HFF-Myc (cell line): ENCODE measurements around the gene SLIT3.
"Not testable (repeated sequence)": the region's sequence is repeated elsewhere in the genome, so short reads cannot be mapped to it uniquely, and the experiment has no call there.

Experiments used
- DNase-seq: peaks from one replicate; pipeline ENCODE4 v3.0.0-alpha.2; 2011; ENCODE audit warnings: low read depth; ENCODE audit errors: extremely low read depth
- H3K4me3 ChIP-seq: replicated peaks from 2 replicates; pipeline ENCODE4 v1.5.1; 2011; ENCODE audit warnings: low read depth, mild to moderate bottlenecking, control low read depth, low read length
- TF ChIP-seq, protein P1 (sequence below): IDR thresholded peaks from 2 replicates; pipeline ENCODE4 v1.5.1; 2012; ENCODE audit warnings: mild to moderate bottlenecking, low read depth, low read length, control low read depth; ENCODE audit errors: missing control alignments

Gene SLIT3

DNA sequence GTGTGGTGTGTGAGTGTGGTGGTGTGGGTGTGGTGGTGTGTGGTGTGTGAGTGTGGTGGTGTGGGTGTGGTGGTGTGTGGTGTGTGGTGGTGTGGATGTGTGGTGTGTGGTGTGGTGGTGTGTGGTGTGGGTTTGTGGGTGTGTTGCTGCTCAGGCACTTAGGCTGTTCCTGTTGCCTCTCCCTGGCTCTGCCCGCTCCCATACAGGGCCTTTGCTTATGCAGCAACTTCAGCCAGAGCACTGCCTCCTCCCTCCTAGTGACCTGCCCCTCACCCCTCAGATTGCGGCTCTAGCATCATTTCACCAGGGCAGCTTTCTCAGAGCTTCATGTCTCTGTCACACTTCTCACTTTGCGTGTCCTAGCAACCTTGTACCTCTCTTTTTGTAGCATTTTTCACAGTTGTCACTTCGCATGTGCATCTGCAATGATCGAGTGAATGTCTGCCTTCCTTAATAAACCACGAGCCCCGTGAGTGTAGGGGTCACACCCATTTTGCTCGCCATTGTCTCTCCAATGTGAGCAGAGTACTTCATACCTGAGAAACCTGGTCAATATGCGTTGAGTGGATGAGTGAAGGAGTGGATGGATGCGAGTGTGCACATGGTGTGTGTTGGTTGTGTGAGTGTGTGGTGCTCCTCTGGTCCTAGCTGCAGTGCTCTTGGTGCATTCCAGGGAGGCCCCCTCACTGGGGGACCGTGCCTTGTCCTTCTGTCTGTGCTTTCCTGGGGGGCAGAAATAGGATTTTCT, 553.9 kb downstream of the SLIT3 start:
- DNase-seq, result no peak
- no peak overlapping the region for H3K4me3 ChIP-seq
- TF ChIP-seq, protein P1, sequence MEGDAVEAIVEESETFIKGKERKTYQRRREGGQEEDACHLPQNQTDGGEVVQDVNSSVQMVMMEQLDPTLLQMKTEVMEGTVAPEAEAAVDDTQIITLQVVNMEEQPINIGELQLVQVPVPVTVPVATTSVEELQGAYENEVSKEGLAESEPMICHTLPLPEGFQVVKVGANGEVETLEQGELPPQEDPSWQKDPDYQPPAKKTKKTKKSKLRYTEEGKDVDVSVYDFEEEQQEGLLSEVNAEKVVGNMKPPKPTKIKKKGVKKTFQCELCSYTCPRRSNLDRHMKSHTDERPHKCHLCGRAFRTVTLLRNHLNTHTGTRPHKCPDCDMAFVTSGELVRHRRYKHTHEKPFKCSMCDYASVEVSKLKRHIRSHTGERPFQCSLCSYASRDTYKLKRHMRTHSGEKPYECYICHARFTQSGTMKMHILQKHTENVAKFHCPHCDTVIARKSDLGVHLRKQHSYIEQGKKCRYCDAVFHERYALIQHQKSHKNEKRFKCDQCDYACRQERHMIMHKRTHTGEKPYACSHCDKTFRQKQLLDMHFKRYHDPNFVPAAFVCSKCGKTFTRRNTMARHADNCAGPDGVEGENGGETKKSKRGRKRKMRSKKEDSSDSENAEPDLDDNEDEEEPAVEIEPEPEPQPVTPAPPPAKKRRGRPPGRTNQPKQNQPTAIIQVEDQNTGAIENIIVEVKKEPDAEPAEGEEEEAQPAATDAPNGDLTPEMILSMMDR, result no peak

DNA sequence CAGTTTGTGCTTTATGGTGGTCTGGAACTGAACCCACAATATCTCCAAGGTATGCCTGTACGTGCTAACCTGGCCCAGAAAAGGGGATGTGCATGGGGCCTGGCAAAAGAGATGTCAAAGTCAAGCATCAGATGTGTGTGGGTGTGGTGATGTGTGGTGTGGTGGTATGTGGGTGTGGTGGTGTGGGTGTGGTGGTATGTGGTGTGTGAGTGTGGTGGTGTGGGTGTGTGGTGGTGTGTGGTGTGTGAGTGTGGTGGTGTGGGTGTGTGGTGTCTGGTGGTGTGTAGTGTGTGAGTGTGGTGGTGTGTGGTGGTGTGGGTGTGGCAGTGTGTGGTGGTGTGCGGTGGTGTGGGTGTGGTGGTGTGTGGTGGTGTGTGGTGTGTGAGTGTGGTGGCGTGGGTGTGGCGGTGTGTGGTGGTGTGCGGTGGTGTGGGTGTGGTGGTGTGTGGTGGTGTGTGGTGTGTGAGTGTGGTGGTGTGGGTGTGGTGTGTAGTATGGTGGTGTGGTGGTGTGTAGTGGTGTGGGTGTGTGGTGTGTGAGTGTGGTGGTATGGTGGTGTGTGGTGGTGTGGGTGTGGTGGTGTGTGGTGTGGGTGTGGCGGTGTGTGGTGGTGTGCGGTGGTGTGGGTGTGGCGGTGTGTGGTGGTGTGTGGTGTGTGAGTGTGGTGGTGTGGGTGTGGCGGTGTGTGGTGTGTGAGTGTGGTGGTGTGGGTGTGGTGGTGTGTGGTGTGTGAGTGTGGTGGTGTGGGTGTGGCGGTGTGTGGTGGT, 554.6 kb downstream of the SLIT3 start:
- H3K4me3 ChIP-seq, DNase-seq: not testable (repeated sequence)

DNA sequence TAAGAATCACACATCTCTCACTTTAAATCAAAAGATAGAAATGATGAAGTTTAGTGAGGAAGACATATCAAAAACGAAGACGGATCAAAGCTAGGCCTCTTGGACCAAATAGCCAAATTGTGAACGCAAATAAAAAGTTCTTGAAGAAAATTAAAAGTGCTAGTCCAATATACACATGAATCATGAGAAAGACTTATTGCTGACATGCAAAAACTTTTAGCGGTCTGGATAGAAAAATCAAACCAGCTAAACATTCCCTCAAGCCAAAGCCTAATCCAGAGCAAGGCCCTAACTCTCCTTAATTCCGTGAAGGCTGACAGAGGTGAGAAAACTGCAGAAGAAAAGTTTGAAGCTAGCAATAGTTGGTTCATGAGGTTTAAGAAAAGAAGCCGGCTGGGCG, 557.3 kb downstream of the SLIT3 start:
- DNase-seq, result no peak
- TF ChIP-seq, protein P1, result no peak
- no peak overlapping the region for H3K4me3 ChIP-seq

DNA sequence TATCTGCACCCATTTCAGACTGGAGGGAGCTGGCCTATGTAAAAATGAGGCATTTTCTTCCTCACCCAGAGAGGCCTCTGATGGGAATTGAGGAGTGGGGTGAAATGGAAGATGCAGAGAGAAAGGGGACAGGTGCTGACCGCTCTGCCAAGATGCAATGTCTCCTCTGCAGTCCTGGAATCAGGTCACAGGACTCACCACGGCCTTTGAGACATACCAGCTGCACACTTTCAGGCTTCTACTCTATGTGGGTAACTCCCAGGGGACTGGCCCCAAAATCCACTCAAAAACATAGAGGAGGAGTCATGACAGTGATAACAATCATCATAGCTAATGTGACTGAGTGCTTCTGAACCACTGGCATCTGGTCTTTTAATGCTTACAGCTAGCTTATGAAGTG, 558.6 kb downstream of the SLIT3 start:
- not testable (repeated sequence) for H3K4me3 ChIP-seq

DNA sequence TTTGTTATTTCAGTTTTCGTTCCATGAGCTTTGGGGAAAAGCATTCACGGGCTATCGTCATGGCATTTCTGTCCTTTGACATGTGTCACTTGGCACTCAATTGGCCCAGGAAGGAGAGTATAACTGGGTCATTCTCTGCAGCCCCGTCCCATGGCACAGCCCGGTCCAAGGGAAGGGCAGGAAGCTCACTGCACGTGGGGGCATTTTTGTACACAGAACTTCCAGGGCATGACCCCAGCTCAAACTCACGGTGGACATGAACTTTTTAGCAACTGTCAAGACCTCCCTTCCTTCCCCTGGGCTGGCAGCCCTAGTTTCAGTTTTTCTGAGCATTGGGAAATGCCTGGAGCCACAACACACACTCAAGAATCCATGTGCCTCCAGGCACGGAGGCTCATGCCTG, 560.1 kb downstream of the SLIT3 start:
- TF ChIP-seq, protein P1, result no peak
- H3K4me3 ChIP-seq, result no peak overlapping the region
- DNase-seq, result no peak

More for the DNA sequence above, 558.6 kb downstream of the SLIT3 start:
- DNase-seq, result not testable (repeated sequence)

DNA sequence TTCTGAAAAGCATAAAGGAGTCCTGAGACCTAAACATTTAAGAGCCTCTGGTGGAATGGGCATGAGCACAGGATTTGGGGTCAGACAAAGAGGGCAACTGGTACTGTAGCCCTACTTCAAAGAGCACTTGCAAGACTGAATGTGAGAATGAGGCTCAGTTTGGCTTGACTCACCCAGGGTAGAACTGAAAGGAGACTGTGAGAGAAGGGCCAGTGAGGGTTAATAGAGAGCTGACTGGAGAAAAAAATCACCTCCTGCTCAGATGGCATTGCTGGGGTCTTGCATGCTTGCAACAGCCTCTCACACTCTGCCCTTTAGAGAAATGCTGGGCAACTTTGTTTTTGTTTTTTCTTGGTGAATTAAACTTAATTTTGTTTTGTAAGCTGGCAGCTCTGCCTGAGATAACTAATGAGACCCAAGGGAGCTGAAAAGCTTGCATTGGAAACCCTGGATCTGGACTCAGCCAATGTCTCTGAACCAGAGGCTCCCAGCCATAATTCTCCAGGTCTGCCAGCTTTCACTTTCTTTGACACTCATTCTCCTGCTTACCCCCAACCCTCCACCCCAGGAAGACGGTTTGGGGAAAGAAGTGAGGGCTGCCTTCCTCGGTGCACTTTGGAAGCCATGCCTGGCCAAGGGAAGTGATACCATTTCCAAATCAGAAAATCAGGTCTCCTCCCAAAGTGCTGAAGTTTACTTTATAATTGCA, 560.7 kb downstream of the SLIT3 start:
- no peak for DNase-seq
- TF ChIP-seq, protein P1, result no peak
- H3K4me3 ChIP-seq, result no peak overlapping the region

DNA sequence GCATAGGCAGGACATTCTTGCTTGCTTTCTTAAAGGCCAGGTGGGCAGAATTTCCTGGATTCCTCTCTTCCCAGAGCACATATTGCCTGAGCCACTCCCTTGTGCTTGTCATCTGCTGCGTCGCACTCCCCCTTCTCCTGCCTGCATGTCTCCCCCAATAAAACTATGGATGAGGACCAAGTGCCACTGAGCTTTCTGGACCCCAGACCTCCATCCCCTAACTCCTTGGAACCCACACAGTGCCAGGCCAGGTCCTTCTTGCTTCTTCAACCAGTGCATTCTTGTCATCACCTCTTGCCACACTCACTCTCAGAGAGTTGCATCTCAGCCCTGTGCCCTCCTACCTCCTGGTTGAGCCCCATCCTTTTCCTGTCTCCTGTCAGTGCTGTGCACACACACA, 563.9 kb downstream of the SLIT3 start:
- H3K4me3 ChIP-seq, result no peak overlapping the region
- DNase-seq, result no peak
- TF ChIP-seq, protein P1, result no peak
